NT2/D1 (cell line): ENCODE results near the gene ATP6V0C.

Experiments
- DNase-seq: peaks from one replicate; pipeline ENCODE4 v3.0.0-alpha.2; 2011; ENCODE audit warnings: low read depth, low spot score
- H3K27me3 ChIP-seq: 2 replicates; pipeline ENCODE4 v1.6.0; 2011; ENCODE audit warnings: mild to moderate bottlenecking; ENCODE audit not compliant: insufficient read length, insufficient read depth
- H3K36me3 ChIP-seq: 2 replicates; pipeline ENCODE4 v1.6.1; 2011; ENCODE audit warnings: mild to moderate bottlenecking, low read length, mixed read lengths; ENCODE audit not compliant: insufficient read depth, insufficient read length
- H3K4me1 ChIP-seq: 2 replicates; pipeline ENCODE4 v1.5.1; 2011; ENCODE audit not compliant: insufficient read depth, insufficient read length
- H3K4me3 ChIP-seq: 2 replicates; pipeline ENCODE4 v1.5.1; 2011; ENCODE audit warnings: low read depth; ENCODE audit not compliant: insufficient read length
- H3K9ac ChIP-seq: 2 replicates; pipeline ENCODE4 v1.6.0; 2011; ENCODE audit warnings: low read depth; ENCODE audit not compliant: insufficient read length
- H3K9me3 ChIP-seq: 2 replicates; pipeline ENCODE4 v1.5.1; 2011; ENCODE audit warnings: mild to moderate bottlenecking, low read length; ENCODE audit not compliant: insufficient read depth
- SUZ12 ChIP-seq: IDR thresholded peaks from 2 replicates; pipeline ENCODE4 v1.6.1; 2011; ENCODE audit not compliant: insufficient read length, insufficient read depth; ENCODE audit errors: extremely low read depth
- YY1 ChIP-seq: IDR thresholded peaks from 2 replicates; pipeline ENCODE4 v1.6.1; 2011; ENCODE audit not compliant: insufficient read length, insufficient read depth
- ZNF274 ChIP-seq: IDR thresholded peaks from 2 replicates; pipeline ENCODE4 v1.6.1; 2011; ENCODE audit warnings: mild to moderate bottlenecking, low read depth, low read length

Gene ATP6V0C

DNA sequence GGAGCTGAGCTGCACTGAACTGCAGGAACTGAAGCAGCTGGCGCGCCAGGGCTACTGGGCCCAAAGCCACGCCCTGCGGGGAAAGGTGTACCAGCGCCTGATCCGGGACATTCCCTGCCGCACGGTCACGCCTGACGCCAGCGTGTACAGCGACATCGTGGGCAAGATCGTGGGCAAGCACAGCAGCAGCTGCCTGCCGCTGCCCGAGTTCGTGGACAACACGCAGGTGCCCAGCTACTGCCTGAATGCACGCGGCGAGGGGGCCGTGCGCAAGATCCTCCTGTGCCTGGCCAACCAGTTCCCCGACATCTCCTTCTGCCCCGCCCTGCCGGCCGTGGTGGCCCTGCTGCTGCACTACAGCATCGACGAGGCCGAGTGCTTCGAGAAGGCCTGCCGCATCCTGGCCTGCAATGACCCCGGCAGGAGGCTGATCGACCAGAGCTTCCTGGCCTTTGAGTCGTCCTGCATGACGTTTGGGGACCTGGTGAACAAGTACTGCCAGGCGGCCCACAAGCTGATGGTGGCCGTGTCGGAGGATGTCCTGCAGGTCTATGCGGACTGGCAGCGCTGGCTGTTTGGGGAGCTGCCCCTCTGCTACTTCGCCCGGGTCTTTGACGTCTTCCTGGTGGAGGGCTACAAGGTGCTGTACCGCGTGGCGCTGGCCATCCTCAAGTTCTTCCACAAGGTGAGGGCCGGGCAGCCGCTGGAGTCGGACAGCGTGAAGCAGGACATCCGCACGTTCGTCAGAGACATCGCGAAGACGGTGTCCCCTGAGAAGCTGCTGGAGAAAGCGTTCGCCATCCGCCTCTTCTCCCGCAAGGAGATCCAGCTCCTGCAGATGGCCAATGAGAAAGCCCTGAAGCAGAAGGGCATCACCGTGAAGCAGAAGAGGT lies 17.3 kb upstream of the ATP6V0C start:
- no peaks in the 10 kb centered on the region for H3K27me3 ChIP-seq
- H3K36me3 ChIP-seq = peaks cover 37% of the 10 kb centered on the region
- no peaks in the 10 kb centered on the region for H3K9me3 ChIP-seq
- no peak for TF ChIP-seq ZNF274
- TF ChIP-seq SUZ12 = no peak
- TF ChIP-seq YY1 = no peak
- no peak overlapping the region for H3K9ac ChIP-seq
- H3K4me3 ChIP-seq = no peak overlapping the region
- peaks cover 15% of the 10 kb centered on the region for H3K4me1 ChIP-seq
- DNase-seq = no peak

DNA sequence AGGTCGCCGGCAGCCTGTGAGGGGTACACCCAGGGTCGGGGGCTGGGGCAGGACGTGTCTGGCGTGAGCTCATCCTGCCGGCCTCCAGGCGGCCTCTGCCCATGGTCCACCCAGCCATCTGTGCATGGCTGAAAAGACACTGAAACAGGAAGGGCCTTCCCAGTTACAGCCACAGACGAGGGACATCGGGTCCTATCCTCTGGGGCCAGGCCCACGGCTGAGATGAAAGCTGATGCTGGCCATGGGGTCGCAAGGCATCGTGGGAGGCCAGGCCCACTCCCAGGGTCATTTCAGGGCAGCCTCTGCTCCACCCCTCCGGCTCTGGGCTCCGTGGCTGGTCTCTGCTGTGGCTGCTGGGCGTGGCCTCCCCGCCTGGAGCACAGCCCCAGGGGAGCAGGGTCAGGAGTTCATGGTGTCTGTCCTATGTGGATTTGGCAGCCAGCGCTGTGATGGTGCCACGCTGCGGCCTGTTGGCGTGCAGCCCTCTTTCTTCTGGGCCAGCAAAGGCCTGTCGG lies 16.6 kb upstream of the ATP6V0C start:
- DNase-seq = no peak

DNA sequence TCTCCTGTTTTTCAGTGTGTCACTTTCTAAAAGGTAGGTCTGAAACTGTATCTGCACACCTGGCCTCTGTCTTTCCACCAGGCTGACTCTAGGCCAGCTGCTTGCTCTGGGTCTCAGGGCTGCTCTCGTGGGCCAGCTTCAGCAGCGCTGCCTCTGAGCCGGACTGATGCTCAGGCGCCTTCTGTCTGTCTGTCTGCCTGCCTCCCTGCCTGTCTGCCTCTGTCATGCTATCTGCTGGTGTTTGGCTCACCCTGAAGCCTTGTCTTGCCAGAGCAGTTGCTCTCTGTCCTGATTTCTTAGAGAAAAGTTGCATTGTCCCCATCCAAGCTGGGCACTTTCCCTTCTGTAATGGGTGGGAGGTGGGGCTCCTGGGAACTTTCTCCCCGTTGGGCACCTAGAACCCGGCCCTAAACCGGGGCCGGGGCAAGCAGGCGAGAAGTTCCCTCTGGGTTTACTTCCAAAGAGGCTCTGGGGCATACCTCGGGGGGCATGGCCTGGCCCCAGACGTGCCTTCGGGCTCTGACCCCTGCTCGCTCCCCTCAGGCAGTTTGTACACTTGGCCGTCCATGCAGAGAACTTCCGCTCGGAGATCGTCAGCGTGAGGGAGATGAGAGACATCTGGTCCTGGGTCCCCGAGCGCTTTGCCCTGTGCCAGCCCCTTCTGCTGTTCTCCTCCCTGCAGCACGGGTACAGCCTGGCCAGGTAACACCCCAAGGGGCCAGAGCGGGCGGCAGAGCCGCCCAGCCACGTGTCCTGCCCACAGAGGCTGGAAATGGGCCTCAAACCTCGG lies 15.9 kb upstream of the ATP6V0C start:
- no peak overlapping the region for H3K4me3 ChIP-seq
- TF ChIP-seq YY1 (no peak), ZNF274 (no peak), SUZ12 (no peak)
- H3K36me3 ChIP-seq = peaks cover 37% of the 10 kb centered on the region
- no peaks in the 10 kb centered on the region for H3K27me3 ChIP-seq
- H3K9me3 ChIP-seq = no peaks in the 10 kb centered on the region
- no peak overlapping the region for H3K9ac ChIP-seq
- peaks cover 24% of the 10 kb centered on the region for H3K4me1 ChIP-seq
- DNase-seq = no peak

More for the DNA sequence above, 16.6 kb upstream of the ATP6V0C start:
- Histone ChIP-seq H3K4me1 (peaks cover 21% of the 10 kb centered on the region), H3K9ac (no peak overlapping the region), H3K27me3 (no peaks in the 10 kb centered on the region), H3K9me3 (no peaks in the 10 kb centered on the region), H3K36me3 (peaks cover 37% of the 10 kb centered on the region), H3K4me3 (no peak overlapping the region)
- TF ChIP-seq YY1 (no peak), ZNF274 (no peak), SUZ12 (no peak)

DNA sequence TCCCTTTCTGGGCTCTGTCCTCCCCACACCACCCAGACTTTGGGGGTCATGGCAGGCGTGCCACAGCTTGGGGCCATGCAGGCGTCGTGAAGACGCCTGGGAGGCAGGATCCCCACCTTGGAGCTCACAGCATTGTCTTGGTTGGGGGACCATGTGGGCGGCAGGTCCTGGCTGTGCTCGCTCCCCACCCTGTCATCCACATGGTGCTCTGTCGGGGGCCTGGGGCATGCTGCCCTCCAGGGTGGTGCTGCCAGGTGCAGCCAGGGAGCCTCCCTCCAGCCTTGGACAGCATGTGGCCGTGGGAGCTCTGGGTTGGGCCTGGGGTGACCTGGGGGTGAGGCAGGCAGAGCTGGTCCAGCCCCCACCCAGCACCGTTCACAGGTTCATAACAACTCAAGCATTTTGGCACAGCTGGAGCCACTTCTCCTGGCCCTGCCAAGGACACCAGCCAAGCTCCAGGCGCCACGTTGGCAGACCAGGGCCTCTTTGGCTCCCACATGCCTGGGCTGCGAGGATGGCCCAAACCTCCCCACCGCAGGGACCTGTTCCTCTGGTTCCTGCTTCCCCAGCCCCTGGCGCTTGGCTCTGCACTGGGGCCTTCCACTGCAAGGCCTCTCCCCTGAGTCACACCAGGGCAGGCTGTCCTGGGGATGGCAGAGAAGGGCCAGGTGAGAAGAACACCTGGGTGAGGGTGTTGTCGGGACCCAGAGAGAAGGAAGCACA lies 15.1 kb upstream of the ATP6V0C start:
- TF ChIP-seq SUZ12 = no peak
- TF ChIP-seq ZNF274 = no peak
- H3K4me3 ChIP-seq = no peak overlapping the region
- H3K36me3 ChIP-seq = peaks cover 34% of the 10 kb centered on the region
- peaks cover 24% of the 10 kb centered on the region for H3K4me1 ChIP-seq
- H3K9ac ChIP-seq = no peak overlapping the region
- no peaks in the 10 kb centered on the region for H3K9me3 ChIP-seq
- no peaks in the 10 kb centered on the region for H3K27me3 ChIP-seq
- no peak for DNase-seq

DNA sequence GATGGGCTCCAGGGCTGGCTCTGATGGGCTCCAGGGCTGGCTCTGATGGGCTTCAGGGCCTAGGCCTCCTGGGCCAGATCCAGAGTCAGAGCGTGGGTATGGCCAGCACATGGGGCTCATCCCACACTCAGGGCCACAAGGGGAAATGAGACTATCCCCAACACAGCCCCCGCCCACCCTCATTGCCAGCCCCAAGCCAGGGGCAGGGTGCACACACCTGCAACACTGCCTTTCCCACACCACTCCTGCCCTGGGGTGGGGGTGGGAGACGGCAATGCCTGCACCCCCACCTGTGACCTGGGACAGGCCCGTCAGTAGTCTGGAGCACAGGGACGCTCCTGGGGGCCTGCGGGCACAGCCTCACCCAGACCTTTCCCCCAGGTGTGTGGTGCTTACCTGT lies 14.3 kb upstream of the ATP6V0C start:
- Histone ChIP-seq H3K4me1 (peaks cover 24% of the 10 kb centered on the region), H3K27me3 (no peaks in the 10 kb centered on the region), H3K36me3 (peaks cover 34% of the 10 kb centered on the region), H3K9ac (no peak overlapping the region), H3K9me3 (no peaks in the 10 kb centered on the region), H3K4me3 (no peak overlapping the region)
- no peak for DNase-seq
- no peak for TF ChIP-seq YY1
- no peak for TF ChIP-seq ZNF274
- no peak for TF ChIP-seq SUZ12

DNA sequence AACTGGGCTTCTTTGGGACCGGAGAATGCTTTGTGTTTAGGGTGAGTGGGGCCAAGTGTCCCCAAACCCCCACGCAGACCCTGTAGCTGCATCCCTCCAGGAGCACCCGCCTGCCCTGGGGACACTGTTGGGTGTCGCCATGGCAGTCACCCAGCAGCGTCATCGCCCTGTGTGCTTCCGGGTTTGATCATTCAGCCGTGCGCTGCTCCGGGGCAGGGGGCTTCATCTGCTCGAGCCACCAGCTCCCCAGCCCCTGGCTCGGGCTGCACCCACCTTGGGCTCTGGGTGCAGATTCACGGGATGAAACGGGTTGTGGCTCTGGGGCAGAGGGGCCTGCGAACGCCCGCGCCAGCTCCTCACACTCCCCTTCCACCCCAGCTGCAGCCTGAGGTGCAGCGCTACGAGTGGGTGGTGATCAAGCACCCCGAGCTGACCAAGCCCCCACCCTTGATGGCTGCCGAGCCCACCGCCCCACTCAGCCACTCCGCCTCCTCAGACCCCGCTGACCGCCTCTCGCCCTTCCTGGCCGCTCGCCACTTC lies 13.8 kb upstream of the ATP6V0C start:
- H3K4me1 ChIP-seq = peaks cover 24% of the 10 kb centered on the region
- TF ChIP-seq ZNF274 (no peak), SUZ12 (no peak), YY1 (no peak)
- DNase-seq = no peak
- H3K36me3 ChIP-seq = peaks cover 34% of the 10 kb centered on the region
- H3K27me3 ChIP-seq = no peaks in the 10 kb centered on the region
- no peak overlapping the region for H3K9ac ChIP-seq
- H3K9me3 ChIP-seq = no peaks in the 10 kb centered on the region
- no peak overlapping the region for H3K4me3 ChIP-seq
